Progenitor cell of endocrine pancreas (in vitro differentiated cells): ENCODE measurements around the gene TMED10. TPM values are rescaled to one million over a fixed set of nuclear protein-coding genes. Genes with fewer than 3 reads are reported as not detected.
A peak's percentile ranks its signal among the peaks of the same experiment; 100 is the strongest.

Experiments used
- DNase-seq: peaks from one replicate; pipeline ENCODE4 v3.0.0; 2021; ENCODE audit warnings: low spot score; ENCODE audit not compliant: unreplicated experiment
- H3K27ac Mint-ChIP-seq: 2 replicates; pipeline ENCODE4 v1.8.0; 2021; ENCODE audit warnings: mild to moderate bottlenecking, moderate library complexity, mixed read lengths
- H3K27me3 Mint-ChIP-seq: 2 replicates; pipeline ENCODE4 v1.8.0; 2021; ENCODE audit warnings: mixed read lengths
- H3K36me3 Mint-ChIP-seq: 2 replicates; pipeline ENCODE4 v1.8.0; 2022; ENCODE audit warnings: mixed read lengths; ENCODE audit not compliant: insufficient read depth
- H3K4me1 Mint-ChIP-seq: 2 replicates; pipeline ENCODE4 v1.8.0; 2021; ENCODE audit warnings: low read depth, mixed read lengths
- H3K4me3 Mint-ChIP-seq: 2 replicates; pipeline ENCODE4 v1.8.0; 2021; ENCODE audit warnings: low read depth, mild to moderate bottlenecking, moderate library complexity, mixed read lengths
- H3K9me3 Mint-ChIP-seq: 2 replicates; pipeline ENCODE4 v1.8.0; 2021; ENCODE audit warnings: low read depth, mixed read lengths
- total RNA-seq: library from RNA; stranded (reverse); gene quantifications from 2 replicates; pipeline ENCODE4 v1.2.1, GENCODE V29; 2021
- TF ChIP-seq, protein P1 (sequence below): fragments of 200-600 bp; sonication (generic); IDR thresholded peaks from one replicate; pipeline ENCODE4 v1.5.0; 2021; ENCODE audit warnings: antibody characterized with exemption, mild to moderate bottlenecking; ENCODE audit not compliant: unreplicated experiment

The TMED10 gene
- total RNA-seq, 1 donor from 2014 or later, result 288 TPM

- H3K4me1 Mint-ChIP-seq, result peaks cover 37% of the 10 kb centered on the region
- no peak overlapping the region for H3K27ac Mint-ChIP-seq
- no peaks in the 10 kb centered on the region for H3K9me3 Mint-ChIP-seq
- no peaks in the 10 kb centered on the region for H3K27me3 Mint-ChIP-seq
- H3K36me3 Mint-ChIP-seq, result peaks cover 3% of the 10 kb centered on the region
- TF ChIP-seq, protein P1, sequence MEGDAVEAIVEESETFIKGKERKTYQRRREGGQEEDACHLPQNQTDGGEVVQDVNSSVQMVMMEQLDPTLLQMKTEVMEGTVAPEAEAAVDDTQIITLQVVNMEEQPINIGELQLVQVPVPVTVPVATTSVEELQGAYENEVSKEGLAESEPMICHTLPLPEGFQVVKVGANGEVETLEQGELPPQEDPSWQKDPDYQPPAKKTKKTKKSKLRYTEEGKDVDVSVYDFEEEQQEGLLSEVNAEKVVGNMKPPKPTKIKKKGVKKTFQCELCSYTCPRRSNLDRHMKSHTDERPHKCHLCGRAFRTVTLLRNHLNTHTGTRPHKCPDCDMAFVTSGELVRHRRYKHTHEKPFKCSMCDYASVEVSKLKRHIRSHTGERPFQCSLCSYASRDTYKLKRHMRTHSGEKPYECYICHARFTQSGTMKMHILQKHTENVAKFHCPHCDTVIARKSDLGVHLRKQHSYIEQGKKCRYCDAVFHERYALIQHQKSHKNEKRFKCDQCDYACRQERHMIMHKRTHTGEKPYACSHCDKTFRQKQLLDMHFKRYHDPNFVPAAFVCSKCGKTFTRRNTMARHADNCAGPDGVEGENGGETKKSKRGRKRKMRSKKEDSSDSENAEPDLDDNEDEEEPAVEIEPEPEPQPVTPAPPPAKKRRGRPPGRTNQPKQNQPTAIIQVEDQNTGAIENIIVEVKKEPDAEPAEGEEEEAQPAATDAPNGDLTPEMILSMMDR, result no peak
- no peak overlapping the region for H3K4me3 Mint-ChIP-seq
- DNase-seq, result no peak
Observed at GRCh38 chr14:75170772-75171171, 5.6 kb downstream of the TMED10 start.

- no peak for DNase-seq
- H3K4me3 Mint-ChIP-seq, result no peak overlapping the region
- H3K36me3 Mint-ChIP-seq, result peaks cover 3% of the 10 kb centered on the region
- TF ChIP-seq, protein P1, result no peak
- no peaks in the 10 kb centered on the region for H3K9me3 Mint-ChIP-seq
- peaks cover 26% of the 10 kb centered on the region for H3K4me1 Mint-ChIP-seq
- no peak overlapping the region for H3K27ac Mint-ChIP-seq
- no peaks in the 10 kb centered on the region for H3K27me3 Mint-ChIP-seq
Observed at GRCh38 chr14:75168586-75169335, 7.7 kb downstream of the TMED10 start.

DNA sequence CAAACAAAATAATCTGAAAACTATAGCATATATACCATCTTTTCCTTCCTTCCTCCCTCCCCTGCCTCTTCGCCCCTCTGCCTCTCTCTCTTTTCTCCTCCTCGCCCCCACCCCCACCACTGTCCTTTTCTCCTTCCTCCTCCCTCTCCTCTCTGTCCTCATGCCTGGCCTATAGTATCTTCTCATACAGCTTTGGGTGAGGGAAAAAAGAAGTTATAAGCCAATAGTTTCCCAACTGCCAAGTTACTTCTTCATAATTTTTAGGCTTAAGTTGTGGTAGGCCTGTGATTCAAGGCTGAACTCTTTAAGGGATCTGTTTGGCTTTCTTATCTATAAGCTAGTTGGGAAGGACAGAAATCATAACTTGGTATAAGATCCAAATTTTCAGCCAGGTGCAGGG, 9.1 kb downstream of the TMED10 start:
- no peaks in the 10 kb centered on the region for H3K9me3 Mint-ChIP-seq
- TF ChIP-seq, protein P1, result no peak
- H3K36me3 Mint-ChIP-seq, result peaks cover 3% of the 10 kb centered on the region
- DNase-seq, result no peak
- H3K27me3 Mint-ChIP-seq, result no peaks in the 10 kb centered on the region
- H3K27ac Mint-ChIP-seq, result no peak overlapping the region
- peaks cover 24% of the 10 kb centered on the region for H3K4me1 Mint-ChIP-seq
- no peak overlapping the region for H3K4me3 Mint-ChIP-seq

DNA sequence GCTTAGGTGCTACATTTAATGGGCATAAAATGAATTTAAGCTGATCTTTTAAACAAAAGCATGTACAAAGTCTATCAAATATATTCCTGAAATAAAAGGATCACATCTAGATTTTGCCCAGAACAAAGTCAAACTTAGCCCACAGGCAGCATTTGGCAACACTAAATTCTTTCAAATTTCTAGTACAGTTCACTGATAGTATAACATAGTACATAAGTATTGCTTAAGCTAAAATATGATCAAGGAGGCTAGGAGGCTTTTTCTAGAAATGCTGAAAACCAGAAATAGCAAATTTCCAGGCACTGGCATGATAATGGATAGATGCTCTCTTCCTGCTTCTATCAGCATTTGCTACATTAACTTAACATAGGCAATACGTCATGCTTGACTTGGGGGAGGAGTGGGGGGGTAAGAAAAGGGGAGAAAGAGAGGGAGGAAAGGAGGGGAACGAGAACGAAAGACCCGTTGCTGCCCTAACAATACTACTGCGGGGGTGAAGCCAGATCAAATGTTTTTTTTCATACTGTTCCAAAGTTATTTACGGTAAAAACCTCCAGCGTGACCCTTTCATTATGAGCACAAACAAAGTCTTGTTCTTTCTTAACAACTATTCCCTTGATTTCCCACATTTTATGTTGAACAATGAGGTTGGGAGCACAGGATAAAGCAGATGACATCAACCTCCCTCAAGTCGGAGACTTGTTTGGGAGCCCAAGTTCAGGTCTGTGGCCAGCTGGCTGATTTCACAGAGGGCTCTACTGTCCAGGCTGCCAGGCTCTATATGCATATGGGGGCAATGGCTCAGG, 10.6 kb downstream of the TMED10 start:
- TF ChIP-seq, protein P1, result no peak
- Mint-ChIP-seq H3K27ac (peak overlapping the region; percentile 29), H3K9me3 (no peaks in the 10 kb centered on the region), H3K4me3 (no peak overlapping the region), H3K27me3 (no peaks in the 10 kb centered on the region), H3K36me3 (no peaks in the 10 kb centered on the region), H3K4me1 (peaks cover 24% of the 10 kb centered on the region)
- no peak for DNase-seq

- Mint-ChIP-seq H3K36me3 (no peaks in the 10 kb centered on the region), H3K27ac (peak overlapping the region; percentile 11), H3K9me3 (no peaks in the 10 kb centered on the region), H3K4me3 (no peak overlapping the region), H3K4me1 (peaks cover 23% of the 10 kb centered on the region), H3K27me3 (no peaks in the 10 kb centered on the region)
- no peak for DNase-seq
- TF ChIP-seq, protein P1, result no peak
Observed at GRCh38 chr14:75164809-75165208, 11.6 kb downstream of the TMED10 start.
